GM12878 (cell line): ENCODE measurements around the gene FBXW8. TPM values are rescaled to one million over a fixed set of nuclear protein-coding genes. Genes with fewer than 3 reads are reported as not detected.

Experiments used
- ATAC-seq: fragments of 200-7000 bp; cut with Tn5 transposase; 3 replicates; pipeline ENCODE4 v1.9.1; 2020; ENCODE audit warnings: mild to moderate bottlenecking, moderate library complexity
- BruUV-seq: library from RNA; stranded (reverse); fragments of 400-500 nt; replicated peaks from 2 replicates; lab custom pipeline; 2021; lab: Mats Ljungman, UMichigan
- CTCF ChIA-PET: fragments of 300-600 bp; sonication (Branson Sonifier 250); formaldehyde crosslinking; extraction: SDS; loops from one replicate; lab custom pipeline; 2021; ENCODE audit warnings: inconsistent platforms; lab: Yijun Ruan, JAX
- POLR2A ChIA-PET: fragments of 350-600 bp; formaldehyde crosslinking; extraction: SDS; loops from one replicate; lab custom pipeline; 2021; ENCODE audit warnings: inconsistent platforms; lab: Charles Lee
- RAD21 ChIA-PET: fragments of 300-600 bp; sonication (Branson Sonifier 250); formaldehyde crosslinking; loops from one replicate; lab custom pipeline; 2023; ENCODE audit warnings: antibody characterized with exemption; ENCODE audit not compliant: unreplicated experiment; lab: Charles Lee
- SMC1A ChIA-PET: fragments of 300-600 bp; sonication (Branson Sonifier 250); formaldehyde crosslinking; loops from one replicate; lab custom pipeline; 2023; ENCODE audit not compliant: unreplicated experiment, uncharacterized antibody; lab: Charles Lee
- DNase-seq: peaks from one replicate; pipeline ENCODE4 v3.0.0-alpha.2; 2011; ENCODE audit warnings: low read depth, low spot score
- FAIRE-seq: peaks from 3 replicates; lab custom pipeline; 2011; peaks lifted over from hg19 to GRCh38; lab: Jason Lieb, UNC
- H2AFZ ChIP-seq: 2 replicates; pipeline ENCODE4 v1.6.0; 2011; ENCODE audit warnings: low read depth, low read length, control low read depth; ENCODE audit not compliant: control insufficient read depth
- H3K27ac ChIP-seq: 2 replicates; pipeline ENCODE4 v1.5.1; 2011; ENCODE audit warnings: control low read depth; ENCODE audit not compliant: control insufficient read depth, insufficient read depth
- H3K27me3 ChIP-seq, 2 experiments: replicated peaks in 1 of 2; 2 replicates each; pipeline versions ENCODE4 v1.6.0 to v1.6.1; 2011; ENCODE audit warnings: low read length in 1 of 2; ENCODE audit not compliant: control insufficient read depth in 2 of 2, insufficient read depth in 2 of 2
- H3K36me3 ChIP-seq, 2 experiments: 2 replicates each; pipeline ENCODE4 v1.5.1; 2011; ENCODE audit warnings: low read length in 1 of 2; ENCODE audit not compliant: control insufficient read depth in 2 of 2, insufficient read depth in 2 of 2
- H3K4me1 ChIP-seq: 2 replicates; pipeline ENCODE4 v1.6.1; 2011; ENCODE audit warnings: mild to moderate bottlenecking, low read length, moderate library complexity, mixed read lengths; ENCODE audit not compliant: control insufficient read depth, insufficient read depth
- H3K4me2 ChIP-seq: 2 replicates; pipeline ENCODE4 v1.6.0; 2011; ENCODE audit warnings: control low read depth; ENCODE audit not compliant: control insufficient read depth, insufficient read depth
- H3K4me3 ChIP-seq: fragments of 200-600 bp; sonication (generic); 2 replicates; pipeline ENCODE4 v1.5.1; 2016
- H3K79me2 ChIP-seq: 2 replicates; pipeline ENCODE4 v1.6.0; 2011; ENCODE audit warnings: low read length; ENCODE audit not compliant: control insufficient read depth, insufficient read depth
- H3K9ac ChIP-seq: 2 replicates; pipeline ENCODE4 v1.8.0; 2011; ENCODE audit warnings: low read length, control low read depth, mixed read lengths; ENCODE audit not compliant: control insufficient read depth, insufficient read depth
- H3K9me3 ChIP-seq: replicated peaks from 3 replicates; pipeline ENCODE4 v1.5.1; 2011; ENCODE audit warnings: mild to moderate bottlenecking, low read length; ENCODE audit not compliant: control insufficient read depth, insufficient read depth
- H4K20me1 ChIP-seq: 2 replicates; pipeline ENCODE4 v1.6.0; 2011; ENCODE audit not compliant: control insufficient read depth, insufficient read depth
- CBFB ChIP-seq: IDR thresholded peaks from 2 replicates; pipeline ENCODE4 v1.6.1; 2016; ENCODE audit warnings: antibody characterized with exemption, low read depth
- RAD21 ChIP-seq: IDR thresholded peaks from 2 replicates; pipeline ENCODE4 v1.6.1; 2011; ENCODE audit warnings: mild to moderate bottlenecking, low read depth, low read length, moderate library complexity; ENCODE audit not compliant: insufficient read depth
- WGBS: methylation state at CpG from one replicate; pipeline ENCODE4 v1.1.6; 2016; ENCODE audit warnings: low lambda C conversion rate; ENCODE audit not compliant: insufficient replicate concordance, insufficient coverage; ENCODE audit errors: missing lambda C conversion rate; 5-methylcytosine and 5-hydroxymethylcytosine counted together
- in situ Hi-C: fragments of 300-500 bp; cut with MboI; formaldehyde crosslinking; loops from 9 replicates; pipeline ENCODE4 v1.14.3; 2018; ENCODE audit warnings: mixed read lengths
- intact Hi-C: fragments of 100-400 bp; cut with micrococcal nuclease; formaldehyde crosslinking; loops from one replicate; pipeline ENCODE4 v1.14.2; 2022; ENCODE audit not compliant: unreplicated experiment
- polyA plus RNA-seq, 11 experiments: library from polyadenylated mRNA; depleted of rRNA in 4 of 11; unstranded in 6 of 11; stranded (reverse) in 5 of 11; fragments of >200 nt; fragmentation: Nextera tagmentation in 4 of 11; fragmentation: Illumina TruSeq in 1 of 11; extraction: Ambion mirVana in 4 of 11; extraction: Trizol in 1 of 11; gene quantifications; 1 replicate in 1 of 11; 2 replicates in 10 of 11; pipeline versions ENCODE4 v1.2.1 to v1.2.3, GENCODE V29; 2011 to 2016; ENCODE audit warnings: inconsistent platforms in 2 of 11, missing spikeins in 2 of 11, low read depth in 1 of 11
- total RNA-seq, 4 experiments: library from RNA; depleted of rRNA in 3 of 4; stranded (reverse); fragments of >200 nt in 3 of 4; fragmentation: Illumina TruSeq in 1 of 4; extraction: Trizol in 1 of 4; gene quantifications; 2 replicates each; pipeline versions ENCODE4 v1.2.1 to v1.2.3, GENCODE V29; 2013 to 2021
- TF ChIP-seq, protein P1 (sequence below), 3 experiments: IDR thresholded peaks in 2 of 3; conservative IDR thresholded peaks in 1 of 3; 2 replicates each; pipeline ENCODE4 v1.5.1; 2011; ENCODE audit warnings: low read depth in 3 of 3, low read length in 3 of 3, mild to moderate bottlenecking in 3 of 3, control low read depth in 2 of 3, moderate library complexity in 2 of 3, inconsistent platforms in 1 of 3, mixed read lengths in 1 of 3; ENCODE audit not compliant: control insufficient read depth in 2 of 3, insufficient read depth in 1 of 3; ENCODE audit errors: extremely low read depth in 1 of 3

FBXW8 gene
- total and polyA plus RNA-seq, 10 of the 15 experiments (the other 5 are each of a cell fraction or from before 2014, with no cell fraction given): 0.49 to 7.5 (median 4.4) TPM

DNA sequence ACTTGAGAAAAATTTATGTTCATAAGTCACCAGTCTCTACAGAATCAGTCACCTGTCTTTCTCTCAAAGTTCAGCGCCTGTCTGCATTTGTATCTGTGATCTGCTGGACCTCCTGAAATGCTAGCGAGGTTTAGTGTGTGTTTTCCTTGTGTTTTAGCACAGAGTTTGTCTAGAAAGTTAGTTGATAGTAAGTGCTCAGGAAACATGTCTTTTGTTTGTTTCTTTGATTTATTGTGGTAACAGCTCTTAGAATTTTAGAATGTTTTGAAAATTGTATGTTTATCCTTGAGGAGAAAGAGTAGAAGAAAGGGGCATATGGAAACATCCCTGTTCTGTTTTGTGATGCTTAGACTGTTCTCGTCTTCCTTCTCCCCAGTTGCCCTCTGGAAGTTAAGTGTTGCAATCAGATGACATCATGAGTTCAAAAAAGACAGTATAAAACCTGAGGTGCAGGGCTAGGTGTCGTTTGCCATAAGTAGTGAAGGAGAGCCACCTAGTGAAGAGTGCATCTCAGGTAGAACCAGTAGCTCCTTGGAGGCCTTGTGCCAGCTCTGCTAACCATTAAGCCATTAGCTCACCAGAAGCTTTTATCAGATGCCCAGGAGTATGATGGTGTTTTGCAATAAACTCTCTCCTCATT is 44.8 kb downstream of the FBXW8 start:
- DNase-seq (no peak), FAIRE-seq (no peak), ATAC-seq (peak; percentile 37; the same call in 1 of the 3 replicates)
- intact Hi-C loops: loop anchor here (10.0 kb wide), 1 partner anchor 251 kb away; no protein-coding TSS in a partner anchor
- WGBS: 95% methylated on average over 4 of the region's 4 CpGs
- Histone ChIP-seq H3K9me3 (no peaks in the 10 kb centered on the region), H3K9ac (no peak overlapping the region), H3K4me1 (peaks cover 11% of the 10 kb centered on the region), H3K27me3 (no peaks in the 10 kb centered on the region), H4K20me1 (no peaks in the 10 kb centered on the region; the same call in 1 of the 2 replicates), H3K4me3 (no peak overlapping the region), H3K27ac (no peak overlapping the region), H2AFZ (no peak overlapping the region), H3K79me2 (no peaks in the 10 kb centered on the region), H3K4me2 (no peak overlapping the region), H3K36me3 (no peaks in the 10 kb centered on the region)
- in situ Hi-C loops: no loop called here
- SMC1A ChIA-PET: interaction anchor here (0.5 kb wide), 1 partner anchor 29 kb away, joined by 3 read pairs; no protein-coding TSS in a partner anchor
- no TSS peak for BruUV-seq
- CTCF ChIA-PET: interaction anchor here (0.8 to 1.0 kb wide), 2 partner anchors 164 to 252 kb away, joined by 3 read pairs; no protein-coding TSS in a partner anchor
- TF ChIP-seq, protein P1, sequence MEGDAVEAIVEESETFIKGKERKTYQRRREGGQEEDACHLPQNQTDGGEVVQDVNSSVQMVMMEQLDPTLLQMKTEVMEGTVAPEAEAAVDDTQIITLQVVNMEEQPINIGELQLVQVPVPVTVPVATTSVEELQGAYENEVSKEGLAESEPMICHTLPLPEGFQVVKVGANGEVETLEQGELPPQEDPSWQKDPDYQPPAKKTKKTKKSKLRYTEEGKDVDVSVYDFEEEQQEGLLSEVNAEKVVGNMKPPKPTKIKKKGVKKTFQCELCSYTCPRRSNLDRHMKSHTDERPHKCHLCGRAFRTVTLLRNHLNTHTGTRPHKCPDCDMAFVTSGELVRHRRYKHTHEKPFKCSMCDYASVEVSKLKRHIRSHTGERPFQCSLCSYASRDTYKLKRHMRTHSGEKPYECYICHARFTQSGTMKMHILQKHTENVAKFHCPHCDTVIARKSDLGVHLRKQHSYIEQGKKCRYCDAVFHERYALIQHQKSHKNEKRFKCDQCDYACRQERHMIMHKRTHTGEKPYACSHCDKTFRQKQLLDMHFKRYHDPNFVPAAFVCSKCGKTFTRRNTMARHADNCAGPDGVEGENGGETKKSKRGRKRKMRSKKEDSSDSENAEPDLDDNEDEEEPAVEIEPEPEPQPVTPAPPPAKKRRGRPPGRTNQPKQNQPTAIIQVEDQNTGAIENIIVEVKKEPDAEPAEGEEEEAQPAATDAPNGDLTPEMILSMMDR (IDR thresholded peaks at IDR 0.05 in 2 of 3, conservative IDR thresholded peaks at IDR 0.05 in 1 of 3; ENCODE audit: control insufficient read depth in 2 of 3, extremely low read depth in 1 of 3, insufficient read depth in 1 of 3, low read depth in 3 of 3, low read length in 3 of 3): peak; percentile 7 to 19 (median 17); a peak in 3 of 6 replicates
- TF ChIP-seq RAD21 (peak; percentile 44; the same call in 1 of the 2 replicates), CBFB (no peak)
- POLR2A ChIA-PET: no interaction called here
- RAD21 ChIA-PET: no interaction called here
